Progenitor cell of endocrine pancreas (in vitro differentiated cells): Measurements from ENCODE around the gene ITGB3. TPM values are rescaled to one million over a fixed set of nuclear protein-coding genes. Genes with fewer than 3 reads are reported as not detected.
"Not testable (repeated sequence)": the region's sequence is repeated elsewhere in the genome, so short reads cannot be mapped to it uniquely, and the experiment has no call there.

Experiments used
- DNase-seq: peaks from one replicate; pipeline ENCODE4 v3.0.0; 2021; ENCODE audit warnings: low spot score; ENCODE audit not compliant: unreplicated experiment
- H3K27ac Mint-ChIP-seq: 2 replicates; pipeline ENCODE4 v1.8.0; 2021; ENCODE audit warnings: mild to moderate bottlenecking, moderate library complexity, mixed read lengths
- H3K27me3 Mint-ChIP-seq: 2 replicates; pipeline ENCODE4 v1.8.0; 2021; ENCODE audit warnings: mixed read lengths
- H3K36me3 Mint-ChIP-seq: 2 replicates; pipeline ENCODE4 v1.8.0; 2022; ENCODE audit warnings: mixed read lengths; ENCODE audit not compliant: insufficient read depth
- H3K4me1 Mint-ChIP-seq: 2 replicates; pipeline ENCODE4 v1.8.0; 2021; ENCODE audit warnings: low read depth, mixed read lengths
- H3K4me3 Mint-ChIP-seq: 2 replicates; pipeline ENCODE4 v1.8.0; 2021; ENCODE audit warnings: low read depth, mild to moderate bottlenecking, moderate library complexity, mixed read lengths
- H3K9me3 Mint-ChIP-seq: 2 replicates; pipeline ENCODE4 v1.8.0; 2021; ENCODE audit warnings: low read depth, mixed read lengths
- CTCF ChIP-seq: fragments of 200-600 bp; sonication (generic); IDR thresholded peaks from one replicate; pipeline ENCODE4 v1.5.0; 2021; ENCODE audit warnings: antibody characterized with exemption, mild to moderate bottlenecking; ENCODE audit not compliant: unreplicated experiment
- total RNA-seq: library from RNA; stranded (reverse); gene quantifications from 2 replicates; pipeline ENCODE4 v1.2.1, GENCODE V29; 2021

ITGB3 gene
- total RNA-seq, 1 donor from 2014 or later: not detected

- H3K27ac Mint-ChIP-seq: peak overlapping the region; percentile 72
- TF ChIP-seq CTCF: no peak
- no peak for DNase-seq
- H3K36me3 Mint-ChIP-seq: peaks cover 5% of the 10 kb centered on the region
- H3K9me3 Mint-ChIP-seq: peaks cover 10% of the 10 kb centered on the region
- H3K27me3 Mint-ChIP-seq: peaks cover 4% of the 10 kb centered on the region
- H3K4me1 Mint-ChIP-seq: peaks cover 32% of the 10 kb centered on the region
- no peak overlapping the region for H3K4me3 Mint-ChIP-seq
These were observed 30.2 kb upstream of the ITGB3 start for GRCh38 chr17:47223460-47223859.

DNA sequence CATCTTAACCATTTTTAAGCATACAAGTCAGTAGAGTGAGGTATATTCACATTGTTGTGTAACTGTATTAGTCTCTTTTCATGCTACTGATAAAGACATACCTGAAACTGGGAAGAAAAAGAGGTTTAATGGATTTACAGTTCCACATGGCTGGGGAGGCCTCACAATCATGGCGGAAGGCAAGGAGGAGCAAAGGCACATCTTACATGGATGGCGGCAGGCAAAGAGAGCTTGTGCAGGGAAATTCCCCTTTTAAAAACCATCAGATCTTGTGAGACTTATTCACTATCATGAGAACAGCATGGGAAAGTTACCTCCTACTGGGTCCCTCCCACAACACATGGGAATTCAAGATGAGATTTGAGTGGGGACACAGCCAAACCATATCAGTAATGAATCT lies 29.6 kb upstream of the ITGB3 start:
- not testable (repeated sequence) for H3K4me3 Mint-ChIP-seq, H3K9me3 Mint-ChIP-seq, H3K27me3 Mint-ChIP-seq, H3K36me3 Mint-ChIP-seq, DNase-seq
- peaks cover 25% of the 10 kb centered on the region for H3K4me1 Mint-ChIP-seq
- H3K27ac Mint-ChIP-seq: peak overlapping the region; percentile 72

- Mint-ChIP-seq H3K9me3 (peaks cover 10% of the 10 kb centered on the region), H3K4me1 (peaks cover 21% of the 10 kb centered on the region), H3K27me3 (peaks cover 4% of the 10 kb centered on the region), H3K36me3 (peaks cover 5% of the 10 kb centered on the region), H3K4me3 (no peak overlapping the region), H3K27ac (no peak overlapping the region)
- TF ChIP-seq CTCF: no peak
- no peak for DNase-seq
These were observed 28.7 kb upstream of the ITGB3 start for GRCh38 chr17:47224966-47225365.

- no peak overlapping the region for H3K27ac Mint-ChIP-seq
- peaks cover 20% of the 10 kb centered on the region for H3K4me1 Mint-ChIP-seq
- DNase-seq: no peak
- peaks cover 10% of the 10 kb centered on the region for H3K9me3 Mint-ChIP-seq
- peaks cover 5% of the 10 kb centered on the region for H3K36me3 Mint-ChIP-seq
- H3K27me3 Mint-ChIP-seq: peaks cover 6% of the 10 kb centered on the region
- TF ChIP-seq CTCF: no peak
- H3K4me3 Mint-ChIP-seq: no peak overlapping the region
These were observed 28.2 kb upstream of the ITGB3 start for GRCh38 chr17:47225436-47225858.

- Mint-ChIP-seq H3K36me3 (peaks cover 5% of the 10 kb centered on the region), H3K27me3 (peaks cover 9% of the 10 kb centered on the region), H3K4me1 (peaks cover 18% of the 10 kb centered on the region), H3K4me3 (no peak overlapping the region), H3K9me3 (peaks cover 10% of the 10 kb centered on the region), H3K27ac (no peak overlapping the region)
- no peak for TF ChIP-seq CTCF
- no peak for DNase-seq
These were observed 27.5 kb upstream of the ITGB3 start for GRCh38 chr17:47225911-47226688.

DNA sequence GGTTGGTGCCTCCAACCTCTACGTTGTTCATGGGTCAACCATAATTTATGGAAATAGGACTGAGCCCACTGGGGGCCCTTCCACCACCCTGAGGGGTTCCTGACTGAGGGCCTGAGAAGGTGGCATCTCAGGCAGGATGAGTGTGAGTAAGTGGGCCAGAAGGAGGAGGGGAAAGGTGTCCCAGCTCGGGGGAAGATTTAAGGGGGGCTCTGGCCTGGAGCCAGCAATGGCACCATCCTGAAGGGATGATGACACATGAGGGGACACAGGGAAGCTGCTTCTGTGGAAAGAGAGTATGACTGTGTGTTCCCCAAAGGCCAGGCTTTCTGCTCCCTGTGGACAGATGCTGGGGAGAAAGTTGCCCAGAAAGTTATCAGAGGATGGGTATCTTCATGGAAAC lies 25.8 kb upstream of the ITGB3 start:
- peaks cover 20% of the 10 kb centered on the region for H3K27me3 Mint-ChIP-seq
- no peak overlapping the region for H3K4me3 Mint-ChIP-seq
- peaks cover 5% of the 10 kb centered on the region for H3K36me3 Mint-ChIP-seq
- no peak for TF ChIP-seq CTCF
- peaks cover 16% of the 10 kb centered on the region for H3K4me1 Mint-ChIP-seq
- H3K27ac Mint-ChIP-seq: no peak overlapping the region
- DNase-seq: no peak
- peaks cover 10% of the 10 kb centered on the region for H3K9me3 Mint-ChIP-seq
